BLaER1 (cell line): ENCODE measurements around the gene SRD5A2.

Experiments
- H3K27ac ChIP-seq: shearing (Covaris generic); formaldehyde crosslinking; 2 replicates; pipeline ENCODE4 v1.8.1; 2022
- H3K27me3 ChIP-seq: shearing (Covaris generic); formaldehyde crosslinking; 2 replicates; pipeline ENCODE4 v1.8.1; 2022
- H3K36me3 ChIP-seq: shearing (Covaris generic); formaldehyde crosslinking; 2 replicates; pipeline ENCODE4 v1.8.1; 2022
- H3K4me1 ChIP-seq: shearing (Covaris generic); formaldehyde crosslinking; 2 replicates; pipeline ENCODE4 v1.8.1; 2022
- H3K4me2 ChIP-seq: shearing (Covaris generic); formaldehyde crosslinking; 2 replicates; pipeline ENCODE4 v1.8.1; 2022
- H3K4me3 ChIP-seq: shearing (Covaris generic); formaldehyde crosslinking; 2 replicates; pipeline ENCODE4 v1.8.1; 2022
- H3K9ac ChIP-seq: shearing (Covaris generic); formaldehyde crosslinking; 2 replicates; pipeline ENCODE4 v1.8.1; 2022
- H3K9me3 ChIP-seq: shearing (Covaris generic); formaldehyde crosslinking; 2 replicates; pipeline ENCODE4 v1.8.1; 2022
- H4K20me1 ChIP-seq: shearing (Covaris generic); formaldehyde crosslinking; 2 replicates; pipeline ENCODE4 v1.8.1; 2022
- Cebpa-rat ChIP-seq: shearing (Covaris generic); IDR thresholded peaks from 2 replicates; pipeline ENCODE4 v1.8.1; 2022

The SRD5A2 gene

GRCh38 chr2:31563273-31563839, 17.4 kb downstream of the SRD5A2 start:
- H3K9me3 ChIP-seq = no peaks in the 10 kb centered on the region
- no peak for TF ChIP-seq Cebpa-rat
- no peak overlapping the region for H3K27ac ChIP-seq
- no peaks in the 10 kb centered on the region for H3K4me1 ChIP-seq
- H3K4me2 ChIP-seq = no peak overlapping the region
- no peaks in the 10 kb centered on the region for H4K20me1 ChIP-seq
- H3K27me3 ChIP-seq = no peaks in the 10 kb centered on the region
- no peak overlapping the region for H3K4me3 ChIP-seq
- H3K36me3 ChIP-seq = no peaks in the 10 kb centered on the region
- H3K9ac ChIP-seq = no peak overlapping the region

GRCh38 chr2:31561823-31562222, 18.9 kb downstream of the SRD5A2 start:
- Histone ChIP-seq H3K9ac (no peak overlapping the region), H3K4me3 (no peak overlapping the region), H3K36me3 (no peaks in the 10 kb centered on the region), H4K20me1 (no peaks in the 10 kb centered on the region), H3K4me1 (no peaks in the 10 kb centered on the region), H3K27me3 (no peaks in the 10 kb centered on the region), H3K9me3 (no peaks in the 10 kb centered on the region), H3K4me2 (no peak overlapping the region), H3K27ac (no peak overlapping the region)
- TF ChIP-seq Cebpa-rat = no peak

DNA sequence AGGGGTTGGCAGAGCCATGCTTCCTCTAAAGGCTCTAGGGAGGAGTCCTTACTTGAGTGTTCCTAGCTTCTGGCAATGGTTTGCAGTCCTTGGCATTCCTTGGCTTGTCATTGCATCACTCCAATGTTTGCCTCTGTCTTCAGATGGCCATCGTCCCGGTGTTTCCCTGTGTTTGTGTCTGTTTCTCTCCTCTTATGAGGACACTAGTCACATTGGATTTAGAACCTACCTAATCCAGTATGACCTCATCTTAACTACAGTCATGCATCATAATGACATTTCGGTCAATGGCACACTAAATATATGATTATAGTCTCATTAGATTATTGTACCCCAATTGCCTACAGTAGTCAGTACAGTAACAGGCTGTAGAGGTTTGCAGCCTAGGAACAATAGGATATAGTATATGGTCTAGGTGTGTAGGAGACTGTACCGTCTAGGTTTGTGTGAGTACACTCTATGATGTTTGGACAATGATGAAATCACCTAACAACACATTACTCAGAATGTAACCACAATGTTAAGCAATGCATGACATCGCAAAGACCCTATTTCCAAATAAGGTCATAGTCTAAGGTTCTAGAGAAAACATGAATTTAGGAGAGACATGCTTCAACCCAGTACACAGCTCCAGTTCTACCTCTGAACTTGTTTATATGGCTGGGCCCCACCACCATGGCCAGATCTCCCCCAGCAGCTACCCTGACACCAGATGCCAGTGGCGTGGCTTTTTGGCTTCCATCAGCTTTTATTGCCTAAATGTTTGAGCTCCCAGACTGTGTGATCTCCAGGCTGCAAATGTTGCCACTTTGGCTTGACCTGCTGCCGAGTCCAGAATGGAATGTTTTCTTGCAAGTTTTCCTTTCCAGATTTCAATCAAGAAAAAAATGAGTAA, 22.1 kb downstream of the SRD5A2 start:
- peaks cover 2% of the 10 kb centered on the region; the same call in 1 of the 2 replicates for H3K9me3 ChIP-seq
- no peak overlapping the region for H3K4me2 ChIP-seq
- no peaks in the 10 kb centered on the region for H3K36me3 ChIP-seq
- no peak overlapping the region for H3K4me3 ChIP-seq
- TF ChIP-seq Cebpa-rat = no peak
- H3K27me3 ChIP-seq = no peaks in the 10 kb centered on the region
- H3K4me1 ChIP-seq = no peaks in the 10 kb centered on the region
- no peak overlapping the region for H3K9ac ChIP-seq
- no peak overlapping the region for H3K27ac ChIP-seq
- H4K20me1 ChIP-seq = no peaks in the 10 kb centered on the region

DNA sequence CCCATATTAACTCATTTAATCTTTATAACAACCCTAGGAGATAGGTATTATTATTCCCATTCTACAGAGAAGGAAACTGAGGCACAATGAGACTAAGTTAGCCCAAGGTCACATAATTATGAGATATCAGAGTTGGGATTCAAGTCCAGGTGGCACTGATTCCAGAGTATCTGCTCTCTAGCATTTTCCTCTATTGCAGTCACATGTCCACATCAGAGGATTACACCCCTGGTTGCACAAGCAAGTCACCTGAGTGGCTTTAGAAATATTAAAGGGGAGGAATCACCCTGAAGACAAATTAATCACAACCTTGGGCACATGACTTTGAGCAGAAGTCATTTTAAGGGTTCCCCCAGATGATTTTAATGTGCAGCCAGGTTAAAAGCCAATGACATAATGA, 23.8 kb downstream of the SRD5A2 start:
- H3K9me3 ChIP-seq = peaks cover 6% of the 10 kb centered on the region
- no peaks in the 10 kb centered on the region for H3K36me3 ChIP-seq
- no peaks in the 10 kb centered on the region for H4K20me1 ChIP-seq
- H3K4me2 ChIP-seq = no peak overlapping the region
- no peak for TF ChIP-seq Cebpa-rat
- H3K4me1 ChIP-seq = no peaks in the 10 kb centered on the region
- H3K9ac ChIP-seq = no peak overlapping the region
- H3K27me3 ChIP-seq = no peaks in the 10 kb centered on the region
- no peak overlapping the region for H3K4me3 ChIP-seq
- H3K27ac ChIP-seq = no peak overlapping the region

- Histone ChIP-seq H3K27me3 (no peaks in the 10 kb centered on the region), H3K36me3 (no peaks in the 10 kb centered on the region), H4K20me1 (no peaks in the 10 kb centered on the region), H3K4me1 (no peaks in the 10 kb centered on the region), H3K27ac (no peak overlapping the region), H3K9ac (no peak overlapping the region), H3K4me3 (no peak overlapping the region), H3K4me2 (no peak overlapping the region), H3K9me3 (peaks cover 6% of the 10 kb centered on the region)
- no peak for TF ChIP-seq Cebpa-rat
Measured at GRCh38 chr2:31555967-31556706, 24.6 kb downstream of the SRD5A2 start.

DNA sequence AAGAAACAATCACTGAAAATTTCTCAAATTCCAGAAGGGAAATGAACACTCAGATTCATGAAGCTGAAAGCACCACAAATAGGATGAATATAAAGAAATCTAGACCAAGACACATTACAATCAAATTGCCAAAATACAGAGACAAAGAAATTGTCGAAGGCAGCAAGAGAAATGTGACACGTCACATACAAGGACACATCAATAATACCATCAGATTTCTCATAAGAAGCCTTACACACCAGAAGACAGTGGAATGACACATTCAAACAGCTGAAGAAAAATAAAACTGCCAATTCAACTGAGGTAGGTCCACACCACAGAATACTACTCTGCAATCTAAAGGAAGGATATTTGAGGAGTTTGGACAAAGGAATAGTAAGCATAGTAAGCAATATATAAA, 27.4 kb downstream of the SRD5A2 start:
- Histone ChIP-seq H3K9me3 (peaks cover 6% of the 10 kb centered on the region), H3K9ac (no peak overlapping the region), H4K20me1 (no peaks in the 10 kb centered on the region), H3K36me3 (no peaks in the 10 kb centered on the region), H3K4me1 (no peaks in the 10 kb centered on the region), H3K4me3 (no peak overlapping the region), H3K4me2 (no peak overlapping the region), H3K27me3 (no peaks in the 10 kb centered on the region), H3K27ac (no peak overlapping the region)
- no peak for TF ChIP-seq Cebpa-rat

DNA sequence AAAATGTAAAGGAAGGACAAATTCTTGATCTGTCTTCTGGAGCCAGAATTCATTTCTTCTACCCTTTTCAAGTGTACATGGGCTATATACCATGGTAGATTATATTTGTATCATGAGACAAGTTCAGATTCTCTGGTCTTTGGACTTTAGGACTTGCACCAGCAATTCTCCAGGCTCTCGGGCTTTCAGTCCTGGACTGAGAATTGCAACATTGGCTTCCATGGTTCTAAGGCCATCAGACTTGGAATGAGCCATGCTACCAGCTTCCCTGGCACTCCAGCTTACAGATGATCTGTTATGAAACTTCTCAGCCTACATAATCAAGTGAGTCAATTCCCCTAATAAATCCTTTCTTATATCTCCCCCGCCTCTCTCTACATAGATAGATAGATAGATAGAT, 33.3 kb downstream of the SRD5A2 start:
- H3K4me3 ChIP-seq = no peak overlapping the region
- H3K9ac ChIP-seq = no peak overlapping the region
- H3K27ac ChIP-seq = no peak overlapping the region
- H3K4me2 ChIP-seq = no peak overlapping the region
- H4K20me1 ChIP-seq = no peaks in the 10 kb centered on the region
- no peak for TF ChIP-seq Cebpa-rat
- H3K9me3 ChIP-seq = peaks cover 8% of the 10 kb centered on the region
- no peaks in the 10 kb centered on the region for H3K36me3 ChIP-seq
- no peaks in the 10 kb centered on the region for H3K4me1 ChIP-seq
- no peaks in the 10 kb centered on the region for H3K27me3 ChIP-seq

GRCh38 chr2:31541853-31542252, 38.9 kb downstream of the SRD5A2 start:
- no peak overlapping the region for H3K4me2 ChIP-seq
- H3K9ac ChIP-seq = no peak overlapping the region
- no peak for TF ChIP-seq Cebpa-rat
- H3K4me1 ChIP-seq = no peaks in the 10 kb centered on the region
- H3K27ac ChIP-seq = no peak overlapping the region
- H3K36me3 ChIP-seq = no peaks in the 10 kb centered on the region
- H3K4me3 ChIP-seq = no peak overlapping the region
- H4K20me1 ChIP-seq = no peaks in the 10 kb centered on the region
- H3K9me3 ChIP-seq = peaks cover 18% of the 10 kb centered on the region
- no peaks in the 10 kb centered on the region for H3K27me3 ChIP-seq

DNA sequence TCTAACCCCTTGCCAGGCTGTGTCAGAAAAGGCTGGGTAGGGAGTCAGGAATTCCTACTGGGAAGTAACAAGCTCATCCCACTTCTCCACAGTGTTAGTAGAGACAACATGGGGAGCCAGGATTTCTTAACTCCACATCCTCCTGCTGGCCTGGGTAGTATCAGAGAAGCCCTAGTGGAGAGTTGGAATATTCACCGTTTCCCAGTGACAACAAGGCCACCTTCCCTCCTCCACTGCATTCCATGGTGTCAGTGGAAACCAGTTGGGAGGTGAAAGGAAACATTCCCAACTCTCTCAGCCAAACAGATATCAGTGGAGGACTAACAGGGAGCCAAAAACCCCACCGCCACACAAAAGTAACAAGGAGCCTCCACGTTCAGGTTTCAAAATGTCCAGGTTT, 41.2 kb downstream of the SRD5A2 start:
- H3K4me1 ChIP-seq = no peaks in the 10 kb centered on the region
- no peak overlapping the region for H3K4me3 ChIP-seq
- H4K20me1 ChIP-seq = no peaks in the 10 kb centered on the region
- no peak overlapping the region for H3K9ac ChIP-seq
- peaks cover 18% of the 10 kb centered on the region for H3K9me3 ChIP-seq
- no peak overlapping the region for H3K4me2 ChIP-seq
- H3K27me3 ChIP-seq = no peaks in the 10 kb centered on the region
- no peaks in the 10 kb centered on the region for H3K36me3 ChIP-seq
- no peak for TF ChIP-seq Cebpa-rat
- no peak overlapping the region for H3K27ac ChIP-seq

GRCh38 chr2:31535768-31536167, 45.0 kb downstream of the SRD5A2 start:
- no peak overlapping the region for H3K4me2 ChIP-seq
- no peaks in the 10 kb centered on the region for H3K36me3 ChIP-seq
- no peaks in the 10 kb centered on the region for H3K9me3 ChIP-seq
- no peaks in the 10 kb centered on the region for H3K4me1 ChIP-seq
- no peaks in the 10 kb centered on the region for H3K27me3 ChIP-seq
- no peaks in the 10 kb centered on the region for H4K20me1 ChIP-seq
- no peak overlapping the region for H3K9ac ChIP-seq
- H3K4me3 ChIP-seq = no peak overlapping the region
- TF ChIP-seq Cebpa-rat = no peak
- no peak overlapping the region for H3K27ac ChIP-seq
